BJ (cell line): ENCODE data around the gene HYDIN. TPM values are rescaled to one million over a fixed set of nuclear protein-coding genes. Genes with fewer than 3 reads are reported as not detected.
A peak's percentile ranks its signal among the peaks of the same experiment; 100 is the strongest.

Experiments used
- CTCF ChIA-PET: fragments of 350-600 bp; formaldehyde crosslinking; extraction: SDS; loops from one replicate; lab custom pipeline; 2021; ENCODE audit warnings: antibody characterized with exemption, inconsistent platforms; lab: Yijun Ruan, JAX
- POLR2A ChIA-PET: fragments of 300-600 bp; sonication (Branson Sonifier 250); formaldehyde crosslinking; extraction: SDS; loops from one replicate; lab custom pipeline; 2021; ENCODE audit warnings: antibody characterized with exemption; lab: Charles Lee
- DNase-seq: peaks from one replicate; pipeline ENCODE4 v3.0.0-alpha.2; 2011; ENCODE audit warnings: low read depth
- H3K27me3 ChIP-seq: 2 replicates; pipeline ENCODE4 v1.6.0; 2011; ENCODE audit warnings: low read length; ENCODE audit not compliant: control insufficient read depth, insufficient read depth
- H3K36me3 ChIP-seq: 2 replicates; pipeline ENCODE4 v1.5.1; 2011; ENCODE audit warnings: low read length; ENCODE audit not compliant: control insufficient read depth, insufficient read depth
- H3K4me3 ChIP-seq: 2 replicates; pipeline ENCODE4 v1.5.1; 2011; ENCODE audit warnings: low read depth, mild to moderate bottlenecking, control low read depth, low read length
- polyA minus RNA-seq: library from RNA; depleted of rRNA, polyadenylated mRNA; stranded (reverse); fragments of >200 nt; gene quantifications from 2 replicates; pipeline ENCODE4 v1.2.3, GENCODE V29; 2011; rRNA and poly(A)+ RNA removed
- polyA plus RNA-seq: library from polyadenylated mRNA; depleted of rRNA; stranded (reverse); fragments of >200 nt; gene quantifications from 2 replicates; pipeline ENCODE4 v1.2.3, GENCODE V29; 2011; rRNA removed
- TF ChIP-seq, protein P1 (sequence below): IDR thresholded peaks from 2 replicates; pipeline ENCODE4 v1.5.1; 2011; ENCODE audit warnings: low read depth, mild to moderate bottlenecking, control low read depth, inconsistent platforms, low read length, moderate library complexity; ENCODE audit not compliant: insufficient read depth

HYDIN gene
- polyA plus RNA-seq = 0.47 and 0.65 TPM in 2 replicates
- polyA minus RNA-seq = 0.71 and 1.2 TPM in 2 replicates

DNA sequence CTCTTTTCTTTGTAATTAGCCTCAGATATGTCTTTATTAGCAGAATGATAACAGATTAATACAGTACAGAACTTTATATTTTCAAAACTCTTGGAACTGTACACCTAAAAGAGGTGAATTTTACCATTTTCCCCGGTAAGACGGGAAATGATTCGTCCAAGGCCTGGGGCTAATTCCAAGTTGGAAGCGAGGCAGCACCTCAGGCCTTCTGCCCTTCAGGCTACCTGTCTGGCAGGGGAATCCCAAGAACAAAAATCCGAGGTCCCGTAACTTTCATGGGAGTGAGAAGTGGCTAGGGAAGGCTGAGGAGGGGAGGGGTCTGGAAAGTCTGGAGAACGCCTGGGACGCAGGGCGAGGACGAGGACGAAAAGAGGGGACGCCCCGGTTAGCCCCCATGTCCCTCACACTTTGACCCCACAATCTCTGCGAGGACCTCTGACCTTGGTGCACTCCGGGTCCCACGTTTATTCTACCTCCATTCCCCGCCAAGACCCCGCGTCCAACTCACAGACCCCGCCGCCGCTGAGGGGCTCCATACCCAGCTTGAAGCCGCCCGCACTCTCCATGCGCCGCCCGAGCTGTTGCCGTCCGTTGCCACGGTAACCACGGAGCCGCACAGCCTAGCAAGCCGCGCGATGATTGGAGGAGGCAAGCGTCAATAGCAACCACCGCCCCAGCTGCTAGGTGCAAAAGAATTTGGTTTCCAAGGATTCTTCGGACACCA lies at the start of gene HYDIN:
Gene HYDIN, minus strand, starts transcription at position 601 of the 724 bp plus-strand sequence. CDS start 43,827 bp downstream, outside the sequence.
- H3K4me3 ChIP-seq = peak within 1 kb of the TSS; percentile 12
- no peaks in the 10 kb centered on the region for H3K36me3 ChIP-seq
- H3K27me3 ChIP-seq = no peaks in the 10 kb centered on the region
- TF ChIP-seq, protein P1, sequence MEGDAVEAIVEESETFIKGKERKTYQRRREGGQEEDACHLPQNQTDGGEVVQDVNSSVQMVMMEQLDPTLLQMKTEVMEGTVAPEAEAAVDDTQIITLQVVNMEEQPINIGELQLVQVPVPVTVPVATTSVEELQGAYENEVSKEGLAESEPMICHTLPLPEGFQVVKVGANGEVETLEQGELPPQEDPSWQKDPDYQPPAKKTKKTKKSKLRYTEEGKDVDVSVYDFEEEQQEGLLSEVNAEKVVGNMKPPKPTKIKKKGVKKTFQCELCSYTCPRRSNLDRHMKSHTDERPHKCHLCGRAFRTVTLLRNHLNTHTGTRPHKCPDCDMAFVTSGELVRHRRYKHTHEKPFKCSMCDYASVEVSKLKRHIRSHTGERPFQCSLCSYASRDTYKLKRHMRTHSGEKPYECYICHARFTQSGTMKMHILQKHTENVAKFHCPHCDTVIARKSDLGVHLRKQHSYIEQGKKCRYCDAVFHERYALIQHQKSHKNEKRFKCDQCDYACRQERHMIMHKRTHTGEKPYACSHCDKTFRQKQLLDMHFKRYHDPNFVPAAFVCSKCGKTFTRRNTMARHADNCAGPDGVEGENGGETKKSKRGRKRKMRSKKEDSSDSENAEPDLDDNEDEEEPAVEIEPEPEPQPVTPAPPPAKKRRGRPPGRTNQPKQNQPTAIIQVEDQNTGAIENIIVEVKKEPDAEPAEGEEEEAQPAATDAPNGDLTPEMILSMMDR = no peak
- POLR2A ChIA-PET = no interaction called here
- no peak for DNase-seq
- CTCF ChIA-PET = no interaction called here

DNA sequence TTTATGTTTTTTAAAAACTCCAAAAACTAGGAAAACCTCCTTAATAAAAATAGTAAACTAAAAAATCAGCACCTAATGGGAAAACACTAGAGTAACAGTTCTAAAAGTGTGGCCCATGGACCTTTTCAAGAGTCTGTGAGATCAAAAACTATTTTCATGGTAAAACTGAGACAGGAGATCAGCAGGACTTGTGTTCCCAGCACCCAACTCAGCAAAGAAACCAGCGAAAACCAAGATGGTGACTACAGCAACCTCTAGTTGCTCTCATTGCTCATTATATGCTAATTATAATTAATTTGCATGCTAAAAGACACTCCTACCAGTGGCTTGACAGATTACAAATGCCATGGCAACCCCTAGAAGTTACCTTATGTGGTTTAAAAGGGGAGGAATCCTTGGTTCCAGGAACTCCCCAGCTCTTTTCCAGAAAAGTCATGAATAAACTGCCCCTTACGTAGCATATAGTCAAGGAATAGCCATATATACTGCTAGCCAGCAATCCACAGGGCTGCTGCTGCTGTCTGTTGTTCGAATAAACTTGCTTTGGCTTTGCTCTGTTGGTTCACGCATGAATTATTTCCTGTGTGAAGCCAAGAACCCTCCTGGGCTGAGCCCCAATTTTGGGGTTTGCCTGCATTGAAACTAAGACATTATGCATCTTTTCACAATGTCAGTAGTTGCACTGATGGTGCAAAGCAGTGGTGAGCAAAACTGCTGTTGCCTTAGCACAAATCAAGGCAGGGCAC lies 46.2 kb upstream of the HYDIN start:
- Histone ChIP-seq H3K27me3 (no peaks in the 10 kb centered on the region), H3K36me3 (no peaks in the 10 kb centered on the region), H3K4me3 (no peak overlapping the region)
- POLR2A ChIA-PET = no interaction called here
- TF ChIP-seq, protein P1 = no peak
- no peak for DNase-seq
- CTCF ChIA-PET = no interaction called here

DNA sequence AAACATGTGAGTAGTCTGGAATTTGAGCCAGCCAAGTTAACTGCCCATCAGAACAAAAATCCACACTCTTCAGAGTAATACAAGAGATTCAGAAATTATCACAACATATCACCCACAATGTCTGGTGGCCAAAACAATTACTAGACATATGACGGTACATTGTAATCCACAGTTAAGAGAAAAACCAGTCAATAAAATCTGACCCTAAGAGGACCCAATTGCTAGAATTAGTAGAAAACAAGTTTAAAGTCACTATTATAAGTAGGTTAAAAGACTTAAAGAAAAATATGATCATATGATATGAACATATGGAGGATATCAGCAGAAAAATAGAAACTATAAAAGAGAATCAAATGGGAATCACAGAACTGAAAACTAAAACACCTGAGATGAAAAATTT lies 42.9 kb upstream of the HYDIN start:
- DNase-seq = no peak
- Histone ChIP-seq H3K27me3 (no peaks in the 10 kb centered on the region), H3K4me3 (no peak overlapping the region), H3K36me3 (no peaks in the 10 kb centered on the region)
- TF ChIP-seq, protein P1 = no peak
- ChIA-PET POLR2A (no interaction called here), CTCF (no interaction called here)

DNA sequence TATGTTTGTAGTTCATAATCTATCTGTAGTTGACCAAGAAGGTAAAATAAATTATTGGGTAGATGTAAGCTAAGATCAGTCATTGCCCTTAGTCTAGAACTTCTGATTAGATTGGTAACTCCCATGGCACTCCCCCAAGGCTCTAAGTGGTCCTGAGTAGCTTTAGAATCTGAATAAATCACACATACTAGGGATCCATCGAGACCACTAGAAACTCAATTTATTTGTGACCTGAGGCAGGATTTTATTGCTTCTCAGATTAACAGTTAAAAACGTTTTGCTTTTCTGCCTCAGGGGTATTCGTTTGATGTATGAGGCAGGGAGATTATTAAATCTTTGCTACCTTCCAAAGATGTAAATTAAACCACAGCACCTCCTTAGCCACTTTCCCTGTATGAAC lies 33.8 kb upstream of the HYDIN start:
- CTCF ChIA-PET = no interaction called here
- Histone ChIP-seq H3K4me3 (no peak overlapping the region), H3K27me3 (peaks cover 2% of the 10 kb centered on the region; the same call in 1 of the 2 replicates), H3K36me3 (no peaks in the 10 kb centered on the region)
- POLR2A ChIA-PET = no interaction called here
- TF ChIP-seq, protein P1 = no peak
- DNase-seq = no peak

DNA sequence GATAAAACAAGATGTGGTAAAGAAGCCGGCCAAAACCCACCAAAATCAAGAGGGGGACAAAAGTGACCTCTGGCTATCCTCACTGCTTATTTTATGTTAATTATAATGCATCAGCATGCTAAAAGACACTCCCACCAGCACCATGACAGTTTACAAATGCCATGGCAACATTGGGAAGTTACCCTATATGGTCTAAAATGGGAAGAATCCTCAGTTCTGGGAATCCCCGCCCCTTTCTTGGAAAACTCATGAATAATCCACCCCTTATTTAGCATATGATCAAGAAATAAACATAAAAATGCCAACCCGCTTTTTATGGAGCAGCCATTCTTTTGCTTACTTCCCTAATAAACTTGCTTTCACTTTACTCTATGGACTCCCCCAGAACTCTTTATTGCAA lies 33.1 kb upstream of the HYDIN start:
- DNase-seq = no peak
- TF ChIP-seq, protein P1 = no peak
- POLR2A ChIA-PET = no interaction called here
- H3K36me3 ChIP-seq = no peaks in the 10 kb centered on the region
- CTCF ChIA-PET = no interaction called here
- H3K4me3 ChIP-seq = no peak overlapping the region
- peaks cover 2% of the 10 kb centered on the region; the same call in 1 of the 2 replicates for H3K27me3 ChIP-seq
